ENCODE measurements around the gene COL21A1.

Gene COL21A1

DNA sequence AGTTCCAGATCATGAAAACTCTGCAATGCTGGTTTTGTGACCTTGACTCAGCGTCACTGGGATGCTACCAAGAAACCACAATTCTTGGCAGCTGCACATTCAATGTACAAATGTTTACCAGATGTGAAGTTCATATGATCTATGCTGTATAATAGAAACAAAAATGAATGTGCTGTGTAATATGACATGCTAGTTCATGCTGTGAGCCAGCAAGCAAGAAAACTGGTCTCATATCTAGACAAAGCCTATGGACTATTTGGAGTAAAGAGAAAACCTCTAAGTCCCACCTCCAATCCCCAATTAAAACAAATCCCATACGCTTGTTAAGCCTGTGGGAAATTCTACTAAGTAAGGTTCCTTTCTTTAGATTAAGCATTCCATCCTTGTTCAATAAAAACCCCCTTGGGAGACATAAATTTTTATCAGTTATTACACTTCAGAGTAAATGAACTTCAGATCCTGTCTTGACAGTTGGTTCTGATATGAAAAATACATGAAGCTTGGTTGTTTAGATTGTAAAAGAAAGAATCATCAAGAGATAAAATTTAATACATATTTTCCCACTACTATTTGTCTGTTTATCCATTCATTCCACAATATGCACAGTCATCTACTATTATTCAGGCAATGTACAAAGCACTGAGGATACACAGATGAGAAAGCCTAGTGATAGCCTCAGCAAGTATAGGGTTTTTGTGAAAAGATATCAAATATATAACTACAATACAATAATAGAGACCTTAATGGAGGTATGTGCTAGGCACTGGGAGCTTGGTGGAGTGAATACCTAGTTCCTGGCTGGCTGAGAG is 20.1 kb downstream of the COL21A1 start:
- TF ChIP-seq, protein P1, sequence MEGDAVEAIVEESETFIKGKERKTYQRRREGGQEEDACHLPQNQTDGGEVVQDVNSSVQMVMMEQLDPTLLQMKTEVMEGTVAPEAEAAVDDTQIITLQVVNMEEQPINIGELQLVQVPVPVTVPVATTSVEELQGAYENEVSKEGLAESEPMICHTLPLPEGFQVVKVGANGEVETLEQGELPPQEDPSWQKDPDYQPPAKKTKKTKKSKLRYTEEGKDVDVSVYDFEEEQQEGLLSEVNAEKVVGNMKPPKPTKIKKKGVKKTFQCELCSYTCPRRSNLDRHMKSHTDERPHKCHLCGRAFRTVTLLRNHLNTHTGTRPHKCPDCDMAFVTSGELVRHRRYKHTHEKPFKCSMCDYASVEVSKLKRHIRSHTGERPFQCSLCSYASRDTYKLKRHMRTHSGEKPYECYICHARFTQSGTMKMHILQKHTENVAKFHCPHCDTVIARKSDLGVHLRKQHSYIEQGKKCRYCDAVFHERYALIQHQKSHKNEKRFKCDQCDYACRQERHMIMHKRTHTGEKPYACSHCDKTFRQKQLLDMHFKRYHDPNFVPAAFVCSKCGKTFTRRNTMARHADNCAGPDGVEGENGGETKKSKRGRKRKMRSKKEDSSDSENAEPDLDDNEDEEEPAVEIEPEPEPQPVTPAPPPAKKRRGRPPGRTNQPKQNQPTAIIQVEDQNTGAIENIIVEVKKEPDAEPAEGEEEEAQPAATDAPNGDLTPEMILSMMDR (IDR thresholded peaks at IDR 0.05; ENCODE audit: low read depth, low read length), result no peak
- H3K4me3 ChIP-seq (replicated peaks in 1 of 2; ENCODE audit: low read depth in 2 of 2, low read length in 2 of 2), result no peak overlapping the region
- peak; percentile 69 to 84 for DNase-seq (ENCODE audit: low read depth in 2 of 2)

DNA sequence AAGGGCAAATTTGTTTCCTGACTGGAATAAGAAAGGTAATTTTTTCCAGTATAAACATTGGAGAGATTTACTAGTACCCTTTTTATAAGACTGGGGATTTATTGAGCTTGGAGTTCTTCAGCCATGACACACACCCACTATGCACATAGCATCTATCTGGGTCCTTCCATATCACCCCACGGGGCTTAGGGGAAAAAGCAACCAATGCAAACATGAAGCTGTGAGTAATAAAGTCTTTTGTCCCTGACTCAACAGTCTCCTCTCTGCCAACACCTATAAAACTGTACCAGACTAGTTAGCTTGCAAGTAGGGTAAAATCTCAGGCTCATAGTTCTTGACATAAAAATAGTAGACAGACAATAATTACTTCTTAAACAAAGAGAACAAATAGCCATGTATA is 23.4 kb downstream of the COL21A1 start:
- H3K4me3 ChIP-seq (replicated peaks in 1 of 2; ENCODE audit: low read depth in 2 of 2, low read length in 2 of 2), result no peak overlapping the region
- TF ChIP-seq, protein P1 (IDR thresholded peaks at IDR 0.05; ENCODE audit: low read depth, low read length), result no peak
- peak in 1 of 2 donors; percentile 79 for DNase-seq (ENCODE audit: low read depth in 2 of 2)

DNA sequence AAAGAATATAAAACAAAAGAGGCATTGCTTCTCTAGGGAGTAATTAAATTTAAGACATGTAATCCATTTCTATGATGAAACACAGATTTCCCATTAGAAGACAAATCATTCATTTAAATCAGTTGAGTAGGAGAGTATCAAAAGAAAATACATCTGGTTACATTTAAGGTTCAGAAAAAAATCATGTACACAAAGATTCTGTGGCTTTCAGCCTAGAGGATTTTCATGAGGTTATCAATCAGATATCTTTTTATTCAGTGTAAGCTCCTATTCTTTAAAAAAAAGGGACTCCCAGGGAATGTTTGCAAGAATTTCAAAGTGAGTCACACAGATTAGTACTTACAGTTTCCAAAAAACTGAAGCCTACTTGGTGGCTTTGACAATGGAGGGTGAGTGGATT is 24.9 kb downstream of the COL21A1 start:
- peak; percentile 44 to 56 for DNase-seq (ENCODE audit: low read depth in 2 of 2)
- no peak overlapping the region for H3K4me3 ChIP-seq (replicated peaks in 1 of 2; ENCODE audit: low read depth in 2 of 2, low read length in 2 of 2)
- TF ChIP-seq, protein P1 (IDR thresholded peaks at IDR 0.05; ENCODE audit: low read depth, low read length), result no peak

DNA sequence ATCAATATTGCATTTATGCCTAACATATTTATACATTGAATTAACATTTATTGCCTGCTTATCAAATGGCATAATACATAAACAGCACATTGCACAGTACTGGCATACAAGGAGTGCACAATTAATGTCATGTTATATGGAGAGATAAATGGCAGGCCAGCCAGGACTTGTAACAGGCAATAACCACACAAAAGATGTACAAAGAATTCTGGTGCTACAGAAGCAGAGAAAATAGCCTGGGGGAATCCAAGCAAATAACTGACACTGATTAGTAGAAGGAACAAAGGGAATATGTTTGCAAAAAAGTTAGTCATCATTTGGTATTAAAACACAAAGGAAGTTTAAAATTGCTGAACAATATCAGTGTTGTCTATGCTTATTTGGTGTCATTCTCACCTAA is 27.3 kb downstream of the COL21A1 start:
- DNase-seq (ENCODE audit: low read depth in 2 of 2), result no peak
- TF ChIP-seq, protein P1 (IDR thresholded peaks at IDR 0.05; ENCODE audit: low read depth, low read length), result no peak
- no peak overlapping the region for H3K4me3 ChIP-seq (replicated peaks in 1 of 2; ENCODE audit: low read depth in 2 of 2, low read length in 2 of 2)

DNA sequence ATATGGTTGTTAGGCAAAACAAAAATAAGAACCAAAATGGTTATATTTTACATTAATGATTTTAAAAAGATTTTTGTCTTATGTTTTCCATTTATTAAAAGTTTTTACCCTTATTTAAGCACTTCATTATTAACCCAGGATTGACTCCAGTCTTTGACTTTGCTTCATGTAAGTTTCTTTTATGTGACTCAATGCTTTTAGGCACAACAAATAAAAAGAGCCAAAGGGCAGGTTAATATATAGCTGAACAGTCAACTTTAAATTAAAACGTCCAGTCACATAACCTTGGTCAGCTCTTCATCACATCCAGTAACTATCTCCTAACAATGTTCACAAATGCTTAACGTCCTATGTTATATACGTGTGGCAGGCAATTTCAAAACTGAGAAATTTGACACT is 32.7 kb downstream of the COL21A1 start:
- no peak overlapping the region for H3K4me3 ChIP-seq (replicated peaks in 1 of 2; ENCODE audit: low read depth in 2 of 2, low read length in 2 of 2)
- TF ChIP-seq, protein P1 (IDR thresholded peaks at IDR 0.05; ENCODE audit: low read depth, low read length), result no peak
- no peak for DNase-seq (ENCODE audit: low read depth in 2 of 2)

DNA sequence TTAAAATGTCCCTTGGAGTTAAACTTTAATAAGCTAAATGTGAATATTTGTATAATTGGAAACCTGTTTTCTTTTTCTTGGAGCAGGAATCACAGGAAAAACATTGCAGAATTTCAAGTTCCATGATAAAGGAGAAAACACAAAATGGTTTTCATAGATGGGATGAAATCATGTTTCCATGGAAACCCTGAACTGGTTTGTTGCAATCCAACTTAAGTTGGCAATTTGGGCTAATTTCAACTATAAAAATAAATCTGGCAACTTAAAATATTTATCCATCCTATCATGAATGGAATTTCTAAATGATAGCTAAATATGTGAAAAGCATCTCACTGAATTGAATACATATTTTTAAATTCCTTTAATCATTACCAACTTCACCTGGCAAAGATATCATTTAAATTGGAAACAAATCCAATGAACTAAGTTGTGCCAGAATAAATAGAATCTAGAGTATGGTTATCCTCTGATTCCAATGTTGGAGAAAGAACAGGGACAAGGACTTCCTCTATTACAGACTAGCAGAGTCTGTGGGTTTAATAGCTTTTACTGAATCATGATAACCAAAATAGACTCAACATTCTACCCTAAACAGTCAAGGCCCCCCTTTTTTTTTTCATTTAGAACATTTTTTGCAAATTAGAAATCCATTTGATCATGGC is 33.2 kb downstream of the COL21A1 start:
- TF ChIP-seq, protein P1 (IDR thresholded peaks at IDR 0.05; ENCODE audit: low read depth, low read length), result no peak
- no peak for DNase-seq (ENCODE audit: low read depth in 2 of 2)
- no peak overlapping the region for H3K4me3 ChIP-seq (replicated peaks in 1 of 2; ENCODE audit: low read depth in 2 of 2, low read length in 2 of 2)

Data from cardiac fibroblast (primary cell).